SK-N-SH treated with all-trans-retinoic acid at 6 μM for 48 hours (cell line): ENCODE data around the gene SLC15A2.

Experiments used
- ATAC-seq: fragments of 200-7000 bp; cut with Tn5 transposase; 3 replicates; pipeline ENCODE4 v1.9.1; 2020; ENCODE audit warnings: mild to moderate bottlenecking, moderate library complexity
- ARNTL ChIP-seq: fragments of 450-650 bp; formaldehyde crosslinking; IDR thresholded peaks from 2 replicates; pipeline ENCODE4 v1.5.0; 2020; ENCODE audit warnings: low read depth, mild to moderate bottlenecking, moderate library complexity, borderline replicate concordance
- BACH2 ChIP-seq: fragments of 250-450 bp; sonication (Bioruptor Pico); IDR thresholded peaks from 2 replicates; pipeline ENCODE4 v1.9.0; 2021; ENCODE audit warnings: mild to moderate bottlenecking, borderline replicate concordance
- CREB5 ChIP-seq: fragments of 250-450 bp; sonication (Bioruptor Pico); IDR thresholded peaks from 2 replicates; pipeline ENCODE4 v1.5.1; 2020; ENCODE audit warnings: low read depth, mild to moderate bottlenecking, moderate library complexity
- CSDC2 ChIP-seq: fragments of 250-450 bp; sonication (Bioruptor Pico); IDR thresholded peaks from 2 replicates; pipeline ENCODE4 v1.5.0; 2020; ENCODE audit warnings: mild to moderate bottlenecking, moderate library complexity
- CSRNP3 ChIP-seq: fragments of 250-450 bp; sonication (Bioruptor Pico); IDR thresholded peaks from 2 replicates; pipeline ENCODE4 v1.5.1; 2021; ENCODE audit warnings: mild to moderate bottlenecking, moderate library complexity
- ESRRG ChIP-seq: fragments of 250-450 bp; sonication (Bioruptor Pico); IDR thresholded peaks from 2 replicates; pipeline ENCODE4 v1.6.1; 2021; ENCODE audit warnings: mild to moderate bottlenecking
- GLIS3 ChIP-seq: fragments of 250-450 bp; sonication (Bioruptor Pico); IDR thresholded peaks from 2 replicates; pipeline ENCODE4 v1.5.0; 2020; ENCODE audit warnings: mild to moderate bottlenecking, moderate library complexity
- ISL1 ChIP-seq: fragments of 250-450 bp; sonication (Bioruptor Pico); IDR thresholded peaks from 2 replicates; pipeline ENCODE4 v2.1.2; 2022; ENCODE audit warnings: mild to moderate bottlenecking, moderate library complexity
- PATZ1 ChIP-seq: fragments of 250-450 bp; sonication (Bioruptor Pico); IDR thresholded peaks from 2 replicates; pipeline ENCODE4 v1.8.0; 2020; ENCODE audit warnings: mild to moderate bottlenecking, moderate library complexity, borderline replicate concordance
- POU6F1 ChIP-seq: fragments of 250-450 bp; sonication (Bioruptor Pico); IDR thresholded peaks from 2 replicates; pipeline ENCODE4 v1.8.0; 2021; ENCODE audit warnings: low read depth, mild to moderate bottlenecking, moderate library complexity, borderline replicate concordance
- PPARA ChIP-seq: fragments of 250-450 bp; sonication (Bioruptor Pico); IDR thresholded peaks from 2 replicates; pipeline ENCODE4 v1.5.0; 2020; ENCODE audit warnings: mild to moderate bottlenecking, borderline replicate concordance
- RARB ChIP-seq: fragments of 250-450 bp; sonication (Bioruptor Pico); IDR thresholded peaks from 2 replicates; pipeline ENCODE4 v1.8.0; 2021; ENCODE audit warnings: mild to moderate bottlenecking, moderate library complexity
- SNAI2 ChIP-seq: fragments of 250-450 bp; sonication (Bioruptor Pico); IDR thresholded peaks from 2 replicates; pipeline ENCODE4 v1.5.0; 2020; ENCODE audit warnings: mild to moderate bottlenecking, moderate library complexity
- TCF4 ChIP-seq: fragments of 250-450 bp; sonication (Bioruptor Pico); IDR thresholded peaks from 2 replicates; pipeline ENCODE4 v1.8.0; 2021; ENCODE audit warnings: mild to moderate bottlenecking, moderate library complexity, borderline replicate concordance
- TOX ChIP-seq: fragments of 250-450 bp; sonication (Bioruptor Pico); IDR thresholded peaks from 2 replicates; pipeline ENCODE4 v1.8.0; 2021; ENCODE audit warnings: mild to moderate bottlenecking, moderate library complexity, borderline replicate concordance
- ZC3H10 ChIP-seq: fragments of 250-450 bp; sonication (Bioruptor Pico); IDR thresholded peaks from 2 replicates; pipeline ENCODE4 v1.5.1; 2021; ENCODE audit warnings: mild to moderate bottlenecking, moderate library complexity
- ZFP3 ChIP-seq: fragments of 250-450 bp; sonication (Bioruptor Pico); IDR thresholded peaks from 2 replicates; pipeline ENCODE4 v1.5.0; 2020; ENCODE audit warnings: mild to moderate bottlenecking, moderate library complexity
- ZFP30 ChIP-seq: fragments of 450-650 bp; formaldehyde crosslinking; IDR thresholded peaks from 2 replicates; pipeline ENCODE4 v1.5.0; 2022; ENCODE audit warnings: mild to moderate bottlenecking, moderate library complexity
- ZNF565 ChIP-seq: fragments of 450-650 bp; formaldehyde crosslinking; conservative IDR thresholded peaks from 2 replicates; pipeline ENCODE4 v1.5.0; 2020; ENCODE audit warnings: low read depth, mild to moderate bottlenecking, moderate library complexity

The SLC15A2 gene

GRCh38 chr3:121895736-121896135 lies 1.5 kb downstream of the SLC15A2 start (continued):
- TF ChIP-seq CREB5 (CRISPR knock-in tag) = no peak
- no peak for TF ChIP-seq PPARA
- TF ChIP-seq CSDC2 = no peak
- TF ChIP-seq ZFP3 = no peak
- no peak for TF ChIP-seq TOX (CRISPR knock-in tag)
- TF ChIP-seq BACH2 = no peak
- TF ChIP-seq, all 23 proteins: peak for 0

GRCh38 chr3:121896823-121897222 lies 2.6 kb downstream of the SLC15A2 start:
- TF ChIP-seq RARB (CRISPR knock-in tag) (no peak), ZC3H10 (CRISPR knock-in tag) (no peak), POU6F1 (CRISPR knock-in tag) (no peak), SNAI2 (CRISPR knock-in tag) (no peak), GLIS3 (CRISPR knock-in tag) (no peak), ARNTL (CRISPR knock-in tag) (no peak), ZNF565 (CRISPR knock-in tag) (no peak), PATZ1 (no peak), ZFP30 (CRISPR knock-in tag) (no peak)
- TF ChIP-seq, all 23 proteins: peak for 0
- ATAC-seq = no peak

GRCh38 chr3:121897296-121897695 lies 3.1 kb downstream of the SLC15A2 start:
- ATAC-seq = no peak

More at GRCh38 chr3:121897296-121897695, 3.1 kb downstream of the SLC15A2 start:
- TF ChIP-seq CSRNP3 (no peak), GLIS3 (CRISPR knock-in tag) (no peak), ISL1 (CRISPR knock-in tag) (no peak), BACH2 (no peak), ZC3H10 (CRISPR knock-in tag) (no peak), CREB5 (CRISPR knock-in tag) (no peak), TCF4 (no peak), SNAI2 (CRISPR knock-in tag) (no peak), ESRRG (CRISPR knock-in tag) (no peak), ZFP3 (no peak), RARB (CRISPR knock-in tag) (no peak), ZFP30 (CRISPR knock-in tag) (no peak)
